Activated T-cell treated with anti-CD3 and anti-CD28 coated beads, Interleukin-2, amount 50 U/mL, for 72 hours (primary cell): Measurements from ENCODE around the gene SBNO2. TPM values are rescaled to one million over a fixed set of nuclear protein-coding genes. Genes with fewer than 3 reads are reported as not detected.
"Not testable (repeated sequence)": the region's sequence is repeated elsewhere in the genome, so short reads cannot be mapped to it uniquely, and the experiment has no call there.

Experiments used
- ATAC-seq, 2 donors: fragments of 150-1000 bp; cut with Tn5 transposase; replicated peaks in 1 of 2; 2 replicates each; pipeline ENCODE4 v1.10.0; 2021; ENCODE audit warnings: moderate library complexity in 2 of 2, mild to moderate bottlenecking in 1 of 2
- DNase-seq, 2 donors: peaks; one replicate each; pipeline ENCODE4 v3.0.0; 2021 to 2022; ENCODE audit warnings: mixed read lengths in 1 of 2
- H3K27ac Mint-ChIP-seq: one replicate; pipeline ENCODE4 v1.8.0; 2022; ENCODE audit warnings: mild to moderate bottlenecking, moderate library complexity, mixed read lengths
- H3K27me3 Mint-ChIP-seq: one replicate; pipeline ENCODE4 v1.8.0; 2022; ENCODE audit warnings: low read depth, mixed read lengths
- H3K36me3 Mint-ChIP-seq, 2 donors: one replicate each; pipeline ENCODE4 v1.8.0; 2022; ENCODE audit warnings: mixed read lengths in 2 of 2, mild to moderate bottlenecking in 1 of 2; ENCODE audit not compliant: insufficient read depth in 2 of 2
- H3K4me1 Mint-ChIP-seq: one replicate; pipeline ENCODE4 v1.8.0; 2022; ENCODE audit warnings: low read depth, mixed read lengths
- H3K4me3 Mint-ChIP-seq, 2 donors: one replicate each; pipeline ENCODE4 v1.8.0; 2022; ENCODE audit warnings: mild to moderate bottlenecking in 2 of 2, mixed read lengths in 2 of 2, moderate library complexity in 2 of 2
- H3K9me3 Mint-ChIP-seq, 2 donors: one replicate each; pipeline ENCODE4 v1.8.0; 2022; ENCODE audit warnings: mixed read lengths in 2 of 2
- total RNA-seq, 2 donors: library from RNA; stranded (reverse); gene quantifications; one replicate each; pipeline ENCODE4 v1.2.3, GENCODE V29; 2022

The SBNO2 gene
- total RNA-seq, 2 donors from 2014 or later: 142 to 146 TPM

GRCh38 chr19:1123885-1124677 is 50.0 kb downstream of the SBNO2 start:
- Mint-ChIP-seq H3K9me3 (no peaks in the 10 kb centered on the region), H3K4me1 (peaks cover 15% of the 10 kb centered on the region), H3K36me3 (peaks cover 10 to 21% of the 10 kb centered on the region in 2 donors), H3K27ac (no peak overlapping the region), H3K27me3 (no peaks in the 10 kb centered on the region), H3K4me3 (no peak overlapping the region)
- no peak for ATAC-seq
- no peak for DNase-seq

- Mint-ChIP-seq H3K9me3 (no peaks in the 10 kb centered on the region), H3K36me3 (peaks cover 10 to 24% of the 10 kb centered on the region in 2 donors), H3K27ac (no peak overlapping the region), H3K27me3 (no peaks in the 10 kb centered on the region), H3K4me1 (peaks cover 12% of the 10 kb centered on the region), H3K4me3 (no peak overlapping the region)
- no peak for ATAC-seq
- DNase-seq: no peak
These were observed 50.7 kb downstream of the SBNO2 start for GRCh38 chr19:1123381-1123780.

GRCh38 chr19:1122972-1123363 is 51.1 kb downstream of the SBNO2 start:
- Mint-ChIP-seq H3K9me3 (no peaks in the 10 kb centered on the region), H3K36me3 (peaks cover 10 to 27% of the 10 kb centered on the region in 2 donors), H3K4me1 (peaks cover 12% of the 10 kb centered on the region), H3K27ac (no peak overlapping the region), H3K27me3 (no peaks in the 10 kb centered on the region), H3K4me3 (no peak overlapping the region)
- peak; percentile 77 to 81 for ATAC-seq
- DNase-seq: peak; percentile 70 to 80

GRCh38 chr19:1122021-1122971 is 51.8 kb downstream of the SBNO2 start:
- Mint-ChIP-seq H3K4me3 (no peak overlapping the region), H3K4me1 (peaks cover 12% of the 10 kb centered on the region), H3K36me3 (peaks cover 7 to 22% of the 10 kb centered on the region in 2 donors), H3K27me3 (no peaks in the 10 kb centered on the region), H3K9me3 (no peaks in the 10 kb centered on the region), H3K27ac (no peak overlapping the region)
- no peak for ATAC-seq
- DNase-seq: no peak

GRCh38 chr19:1121395-1121794 is 52.7 kb downstream of the SBNO2 start:
- H3K27me3 Mint-ChIP-seq: no peaks in the 10 kb centered on the region
- no peak overlapping the region for H3K4me3 Mint-ChIP-seq
- DNase-seq (no peak), ATAC-seq (no peak)
- H3K4me1 Mint-ChIP-seq: peaks cover 5% of the 10 kb centered on the region
- no peak overlapping the region for H3K27ac Mint-ChIP-seq
- peaks cover 7 to 19% of the 10 kb centered on the region in 2 donors for H3K36me3 Mint-ChIP-seq
- no peaks in the 10 kb centered on the region for H3K9me3 Mint-ChIP-seq

GRCh38 chr19:1119475-1120217 is 54.4 kb downstream of the SBNO2 start:
- Mint-ChIP-seq H3K4me3 (no peak overlapping the region), H3K27ac (no peak overlapping the region), H3K9me3 (no peaks in the 10 kb centered on the region), H3K4me1 (no peaks in the 10 kb centered on the region), H3K36me3 (peaks cover 7 to 14% of the 10 kb centered on the region in 2 donors), H3K27me3 (no peaks in the 10 kb centered on the region)
- DNase-seq (no peak), ATAC-seq (no peak)

- no peaks in the 10 kb centered on the region for H3K27me3 Mint-ChIP-seq
- no peak overlapping the region for H3K4me3 Mint-ChIP-seq
- no peaks in the 10 kb centered on the region for H3K4me1 Mint-ChIP-seq
- DNase-seq: no peak
- H3K9me3 Mint-ChIP-seq: no peaks in the 10 kb centered on the region
- no peak for ATAC-seq
- peaks cover 7 to 12% of the 10 kb centered on the region in 2 donors for H3K36me3 Mint-ChIP-seq
- no peak overlapping the region for H3K27ac Mint-ChIP-seq
These were observed 55.1 kb downstream of the SBNO2 start for GRCh38 chr19:1118999-1119398.

GRCh38 chr19:1117654-1118053 is 56.4 kb downstream of the SBNO2 start:
- DNase-seq: no peak
- no peak overlapping the region for H3K27ac Mint-ChIP-seq

GRCh38 chr19:1116726-1117581 is 57.1 kb downstream of the SBNO2 start:
- peaks cover 4 to 14% of the 10 kb centered on the region in 2 donors for H3K36me3 Mint-ChIP-seq
- no peak overlapping the region for H3K27ac Mint-ChIP-seq
- H3K4me1 Mint-ChIP-seq: no peaks in the 10 kb centered on the region
- H3K4me3 Mint-ChIP-seq: no peak overlapping the region
- no peak for DNase-seq
- no peaks in the 10 kb centered on the region for H3K9me3 Mint-ChIP-seq
- ATAC-seq: no peak
- H3K27me3 Mint-ChIP-seq: no peaks in the 10 kb centered on the region

More at GRCh38 chr19:1117654-1118053, 56.4 kb downstream of the SBNO2 start:
- Mint-ChIP-seq H3K27me3 (no peaks in the 10 kb centered on the region), H3K36me3 (peaks cover 4 to 14% of the 10 kb centered on the region in 2 donors), H3K4me1 (no peaks in the 10 kb centered on the region), H3K9me3 (no peaks in the 10 kb centered on the region), H3K4me3 (no peak overlapping the region)
- no peak for ATAC-seq

GRCh38 chr19:1115646-1116420 is 58.2 kb downstream of the SBNO2 start:
- no peaks in the 10 kb centered on the region for H3K9me3 Mint-ChIP-seq
- H3K4me1 Mint-ChIP-seq: no peaks in the 10 kb centered on the region
- DNase-seq (no peak), ATAC-seq (no peak)
- H3K27me3 Mint-ChIP-seq: no peaks in the 10 kb centered on the region
- peaks cover 0 to 8% of the 10 kb centered on the region in 2 donors for H3K36me3 Mint-ChIP-seq
- no peak overlapping the region for H3K27ac Mint-ChIP-seq
- H3K4me3 Mint-ChIP-seq: no peak overlapping the region

- H3K27me3 Mint-ChIP-seq, H3K27ac Mint-ChIP-seq, H3K4me1 Mint-ChIP-seq, H3K4me3 Mint-ChIP-seq, H3K36me3 Mint-ChIP-seq, H3K9me3 Mint-ChIP-seq, DNase-seq, ATAC-seq: not testable (repeated sequence)
These were observed 59.3 kb downstream of the SBNO2 start for GRCh38 chr19:1114728-1115127.
